IMR-90 (cell line): ENCODE measurements around the gene NF1.

Experiments
- BHLHE40 ChIP-seq: fragments of 150-350 bp; IDR thresholded peaks from 2 replicates; pipeline ENCODE4 v1.6.1; 2016; ENCODE audit warnings: mild to moderate bottlenecking, low read depth, low read length
- CTCF ChIP-seq: conservative IDR thresholded peaks from 2 replicates; pipeline ENCODE4 v1.5.1; 2012; ENCODE audit warnings: mild to moderate bottlenecking, low read depth, low read length, improper control_type of control experiment
- POLR2A ChIP-seq: IDR thresholded peaks from 2 replicates; pipeline ENCODE4 v1.6.1; 2012; ENCODE audit warnings: mild to moderate bottlenecking, low read depth, low read length
- RAD21 ChIP-seq: IDR thresholded peaks from 2 replicates; pipeline ENCODE4 v1.6.1; 2012; ENCODE audit warnings: low read length, improper control_type of control experiment

GRCh38 chr17:31320791-31321190 lies 226.0 kb downstream of the NF1 start:
- TF ChIP-seq CTCF, result no peak
- TF ChIP-seq RAD21, result no peak
- no peak for TF ChIP-seq POLR2A
- TF ChIP-seq BHLHE40, result no peak
